ENCODE measurements around the gene KRTAP4-1.
"Not testable (repeated sequence)": the region's sequence is repeated elsewhere in the genome, so short reads cannot be mapped to it uniquely, and the experiment has no call there.

Gene KRTAP4-1

GRCh38 chr17:41171886-41172285 lies 12.8 kb downstream of the KRTAP4-1 start:
- H3K4me3 ChIP-seq (ENCODE audit: extremely low read depth, insufficient read depth, low read length, poor library complexity, severe bottlenecking) = no peak overlapping the region
- no peaks in the 10 kb centered on the region for H3K36me3 ChIP-seq (ENCODE audit: control insufficient read depth, insufficient read depth, low read length)
- no peak overlapping the region for H3K27ac ChIP-seq (ENCODE audit: low read depth, low read length, severe bottlenecking)
- WGBS, 2 experiments (ENCODE audit: insufficient coverage in 2 of 2) = 67 to 89% methylated on average over 1 of the region's 2 CpGs
- H3K4me1 ChIP-seq (ENCODE audit: control insufficient read depth, insufficient read depth, low read length, poor library complexity, severe bottlenecking) = no peaks in the 10 kb centered on the region
- H3K9me3 ChIP-seq (ENCODE audit: control insufficient read depth, low read length) = no peaks in the 10 kb centered on the region

DNA sequence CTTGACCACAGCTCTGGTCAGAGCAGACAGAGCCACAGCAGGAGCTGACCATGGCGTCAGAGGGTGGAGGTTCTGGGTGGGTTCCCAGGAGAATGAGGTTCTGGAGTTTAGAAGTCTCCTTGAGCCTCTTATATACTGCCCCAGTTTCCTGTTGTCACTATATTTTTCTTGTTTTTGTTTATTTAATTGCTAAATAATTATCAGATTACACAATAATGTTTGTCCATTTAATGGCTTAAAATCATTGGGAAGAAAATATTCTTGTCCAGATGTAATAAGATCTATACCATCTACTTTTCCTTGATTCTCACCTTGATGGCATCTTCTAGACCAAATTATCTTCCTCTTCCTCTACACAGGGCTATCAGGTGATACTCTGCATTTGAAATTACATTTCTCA lies 16.6 kb downstream of the KRTAP4-1 start, which contains the start of gene KRTAP4-3:
Gene KRTAP4-3 (minus strand): TSS at position 101 of the 400 bp plus-strand sequence. CDS start 49 bp downstream, at position 52.
- Histone ChIP-seq H3K4me1 (ENCODE audit: control insufficient read depth, insufficient read depth, low read length, poor library complexity, severe bottlenecking) (no peaks in the 10 kb centered on the region), H3K36me3 (ENCODE audit: control insufficient read depth, insufficient read depth, low read length) (no peaks in the 10 kb centered on the region), H3K4me3 (ENCODE audit: extremely low read depth, insufficient read depth, low read length, poor library complexity, severe bottlenecking) (no peak within 1 kb of the TSS), H3K27ac (ENCODE audit: low read depth, low read length, severe bottlenecking) (no peak within 1 kb of the TSS), H3K9me3 (ENCODE audit: control insufficient read depth, low read length) (no peaks in the 10 kb centered on the region)
- 17% methylated on average over 1 of the region's 1 CpG; no CpG with 5 or more reads in 1 of the 2 experiments for WGBS, 2 experiments (ENCODE audit: insufficient coverage in 2 of 2)

DNA sequence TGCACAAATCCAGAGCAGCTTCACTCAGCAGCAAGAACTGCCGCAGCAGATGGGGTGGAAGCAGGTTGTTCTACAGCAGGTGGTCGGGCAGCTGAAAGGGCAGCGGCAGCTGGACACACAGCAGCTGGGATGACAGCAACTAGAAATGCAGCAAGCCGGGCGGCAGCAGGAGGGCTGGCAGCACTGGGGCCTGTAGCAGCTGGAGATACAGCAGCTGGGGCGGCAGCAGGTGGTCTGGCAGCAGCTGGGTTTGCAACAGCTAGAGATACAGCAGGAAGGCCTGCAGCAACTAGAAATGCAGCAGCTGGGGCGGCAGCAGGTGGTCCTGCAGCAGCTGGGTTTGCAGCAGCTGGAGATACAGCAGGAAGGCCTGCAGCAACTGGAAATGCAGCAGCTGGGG lies 17.1 kb downstream of the KRTAP4-1 start:
- WGBS, 2 experiments (ENCODE audit: insufficient coverage in 2 of 2) = 69 to 91% methylated on average over 5 to 7 of the region's 7 CpGs
- H3K4me1 ChIP-seq (ENCODE audit: control insufficient read depth, insufficient read depth, low read length, poor library complexity, severe bottlenecking) = no peaks in the 10 kb centered on the region
- no peak overlapping the region for H3K4me3 ChIP-seq (ENCODE audit: extremely low read depth, insufficient read depth, low read length, poor library complexity, severe bottlenecking)
- H3K27ac ChIP-seq (ENCODE audit: low read depth, low read length, severe bottlenecking) = no peak overlapping the region
- no peaks in the 10 kb centered on the region for H3K9me3 ChIP-seq (ENCODE audit: control insufficient read depth, low read length)
- H3K36me3 ChIP-seq (ENCODE audit: control insufficient read depth, insufficient read depth, low read length) = no peaks in the 10 kb centered on the region

- Histone ChIP-seq H3K4me1 (ENCODE audit: control insufficient read depth, insufficient read depth, low read length, poor library complexity, severe bottlenecking) (no peaks in the 10 kb centered on the region), H3K4me3 (ENCODE audit: extremely low read depth, insufficient read depth, low read length, poor library complexity, severe bottlenecking) (no peak overlapping the region), H3K36me3 (ENCODE audit: control insufficient read depth, insufficient read depth, low read length) (no peaks in the 10 kb centered on the region), H3K27ac (ENCODE audit: low read depth, low read length, severe bottlenecking) (no peak overlapping the region), H3K9me3 (ENCODE audit: control insufficient read depth, low read length) (no peaks in the 10 kb centered on the region)
- WGBS, 2 experiments (ENCODE audit: insufficient coverage in 2 of 2) = 81 to 90% methylated on average over 4 to 5 of the region's 7 CpGs
These were observed 20.9 kb downstream of the KRTAP4-1 start for GRCh38 chr17:41163828-41164227.

DNA sequence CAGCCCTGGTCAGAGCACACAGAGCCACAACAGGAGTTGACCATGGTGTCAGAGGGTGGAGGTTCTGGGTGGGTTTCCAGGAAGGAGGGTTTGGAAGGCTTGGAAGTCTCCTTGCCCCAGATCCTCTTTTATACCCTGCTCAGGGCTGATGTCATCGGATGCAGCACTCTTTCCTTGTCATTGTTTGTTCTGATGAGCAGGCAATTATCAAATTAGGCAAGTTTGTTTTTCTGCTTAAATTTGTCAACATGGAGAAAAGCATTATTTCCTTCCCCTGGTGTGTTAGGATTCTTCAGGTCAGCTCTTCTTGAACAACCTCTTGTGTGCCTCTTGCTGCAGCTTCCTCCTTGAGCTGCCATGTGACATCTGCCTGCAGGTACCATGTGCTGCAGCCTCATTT lies 24.1 kb downstream of the KRTAP4-1 start, which contains the start of gene KRTAP4-4:
Gene KRTAP4-4 (minus strand): TSS at position 101 of the 400 bp plus-strand sequence. CDS start 57 bp downstream, at position 44.
- no peaks in the 10 kb centered on the region for H3K36me3 ChIP-seq (ENCODE audit: control insufficient read depth, insufficient read depth, low read length)
- WGBS, 2 experiments (ENCODE audit: insufficient coverage in 2 of 2) = 100% methylated on average over 1 of the region's 1 CpG; no CpG with 5 or more reads in 1 of the 2 experiments
- H3K4me1 ChIP-seq (ENCODE audit: control insufficient read depth, insufficient read depth, low read length, poor library complexity, severe bottlenecking) = no peaks in the 10 kb centered on the region
- H3K9me3 ChIP-seq (ENCODE audit: control insufficient read depth, low read length) = no peaks in the 10 kb centered on the region
- H3K4me3 ChIP-seq (ENCODE audit: extremely low read depth, insufficient read depth, low read length, poor library complexity, severe bottlenecking) = no peak within 1 kb of the TSS
- no peak within 1 kb of the TSS for H3K27ac ChIP-seq (ENCODE audit: low read depth, low read length, severe bottlenecking)

- H3K9me3 ChIP-seq (ENCODE audit: control insufficient read depth, low read length); H3K36me3 ChIP-seq (ENCODE audit: control insufficient read depth, insufficient read depth, low read length); H3K27ac ChIP-seq (ENCODE audit: low read depth, low read length, severe bottlenecking); H3K4me3 ChIP-seq (ENCODE audit: extremely low read depth, insufficient read depth, low read length, poor library complexity, severe bottlenecking); H3K4me1 ChIP-seq (ENCODE audit: control insufficient read depth, insufficient read depth, low read length, poor library complexity, severe bottlenecking): not testable (repeated sequence)
- 82 to 85% methylated on average over 1 to 2 of the region's 3 CpGs for WGBS, 2 experiments (ENCODE audit: insufficient coverage in 2 of 2)
These were observed 24.5 kb downstream of the KRTAP4-1 start for GRCh38 chr17:41160190-41160589.

DNA sequence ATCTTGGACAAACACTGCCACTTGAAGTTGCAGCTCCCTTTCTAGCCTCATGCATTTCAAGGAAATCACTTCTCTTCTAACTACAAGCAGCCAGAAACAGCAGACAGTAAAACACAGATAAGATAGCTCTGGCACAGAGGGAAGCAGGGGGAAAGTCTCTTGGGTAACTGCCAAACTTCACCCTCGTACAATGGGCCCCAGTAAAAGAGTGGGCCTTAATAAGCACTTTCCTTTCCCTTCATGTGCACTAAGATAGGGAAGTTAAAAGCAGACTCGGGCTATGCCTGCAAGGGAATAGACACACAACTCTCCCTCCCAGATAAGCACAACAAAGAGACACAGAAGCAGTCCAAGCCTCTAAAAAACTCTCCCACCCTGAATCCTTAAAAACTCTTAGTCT lies 30.9 kb downstream of the KRTAP4-1 start:
- H3K4me3 ChIP-seq (ENCODE audit: extremely low read depth, insufficient read depth, low read length, poor library complexity, severe bottlenecking) = no peak overlapping the region
- no peaks in the 10 kb centered on the region for H3K4me1 ChIP-seq (ENCODE audit: control insufficient read depth, insufficient read depth, low read length, poor library complexity, severe bottlenecking)
- 67 to 80% methylated on average over 1 of the region's 2 CpGs for WGBS, 2 experiments (ENCODE audit: insufficient coverage in 2 of 2)
- H3K36me3 ChIP-seq (ENCODE audit: control insufficient read depth, insufficient read depth, low read length) = no peaks in the 10 kb centered on the region
- peak overlapping the region; percentile 43 for H3K27ac ChIP-seq (ENCODE audit: low read depth, low read length, severe bottlenecking)
- no peaks in the 10 kb centered on the region for H3K9me3 ChIP-seq (ENCODE audit: control insufficient read depth, low read length)

GRCh38 chr17:41151525-41151924 lies 33.2 kb downstream of the KRTAP4-1 start:
- H3K36me3 ChIP-seq (ENCODE audit: control insufficient read depth, insufficient read depth, low read length) = no peaks in the 10 kb centered on the region
- no peak overlapping the region for H3K27ac ChIP-seq (ENCODE audit: low read depth, low read length, severe bottlenecking)
- no peaks in the 10 kb centered on the region for H3K4me1 ChIP-seq (ENCODE audit: control insufficient read depth, insufficient read depth, low read length, poor library complexity, severe bottlenecking)
- no peaks in the 10 kb centered on the region for H3K9me3 ChIP-seq (ENCODE audit: control insufficient read depth, low read length)
- no peak overlapping the region for H3K4me3 ChIP-seq (ENCODE audit: extremely low read depth, insufficient read depth, low read length, poor library complexity, severe bottlenecking)
- no CpG with 5 or more reads among the region's 2 CpGs for WGBS, 2 experiments (ENCODE audit: insufficient coverage in 2 of 2)

DNA sequence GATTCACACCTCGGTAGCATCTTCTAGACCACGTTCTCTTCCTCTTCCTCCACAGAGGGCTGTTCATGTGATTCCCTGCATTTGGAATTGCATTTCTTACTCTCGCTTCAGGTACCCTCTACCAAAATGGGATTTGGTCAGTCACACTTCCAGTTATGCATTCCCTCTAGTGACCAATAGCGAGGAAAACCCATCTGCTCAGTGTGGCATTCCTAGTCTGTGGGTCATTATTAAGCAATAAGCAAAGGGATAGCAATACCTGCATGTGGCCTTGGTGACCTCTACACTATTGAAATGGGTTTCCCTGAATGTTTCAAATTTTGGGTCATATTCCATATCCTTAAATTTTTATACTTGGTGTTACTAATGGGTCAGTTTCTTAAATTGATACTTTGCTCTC lies 34.7 kb downstream of the KRTAP4-1 start:
- no peaks in the 10 kb centered on the region for H3K36me3 ChIP-seq (ENCODE audit: control insufficient read depth, insufficient read depth, low read length)
- H3K4me1 ChIP-seq (ENCODE audit: control insufficient read depth, insufficient read depth, low read length, poor library complexity, severe bottlenecking) = no peaks in the 10 kb centered on the region
- H3K27ac ChIP-seq (ENCODE audit: low read depth, low read length, severe bottlenecking) = no peak overlapping the region
- no peak overlapping the region for H3K4me3 ChIP-seq (ENCODE audit: extremely low read depth, insufficient read depth, low read length, poor library complexity, severe bottlenecking)
- WGBS, 2 experiments (ENCODE audit: insufficient coverage in 2 of 2) = 80 to 92% methylated on average over 3 of the region's 4 CpGs
- no peaks in the 10 kb centered on the region for H3K9me3 ChIP-seq (ENCODE audit: control insufficient read depth, low read length)

DNA sequence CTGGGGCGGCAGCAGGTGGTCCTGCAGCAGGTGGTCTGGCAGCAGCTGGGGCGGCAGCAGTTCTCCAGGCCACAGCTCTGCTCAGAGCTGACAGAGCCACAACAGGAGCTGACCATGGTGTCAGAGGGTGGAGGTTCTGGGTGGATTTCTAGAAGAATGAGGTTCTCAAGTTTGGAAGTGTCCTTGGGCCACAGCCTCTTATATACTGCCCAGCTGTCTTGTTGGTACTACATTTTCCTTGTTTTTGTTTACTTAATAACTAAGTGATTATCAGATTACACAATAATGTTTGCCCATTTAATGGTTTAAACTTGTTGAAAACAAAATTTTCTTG lies 35.1 kb downstream of the KRTAP4-1 start, which contains the start of gene KRTAP4-5:
Gene KRTAP4-5 (minus strand): TSS at position 174 of the 334 bp plus-strand sequence. CDS start 58 bp downstream, at position 116.
- no peaks in the 10 kb centered on the region for H3K36me3 ChIP-seq (ENCODE audit: control insufficient read depth, insufficient read depth, low read length)
- no peaks in the 10 kb centered on the region for H3K4me1 ChIP-seq (ENCODE audit: control insufficient read depth, insufficient read depth, low read length, poor library complexity, severe bottlenecking)
- no peaks in the 10 kb centered on the region for H3K9me3 ChIP-seq (ENCODE audit: control insufficient read depth, low read length)
- 60 to 86% methylated on average over 1 to 2 of the region's 2 CpGs for WGBS, 2 experiments (ENCODE audit: insufficient coverage in 2 of 2)
- no peak within 1 kb of the TSS for H3K4me3 ChIP-seq (ENCODE audit: extremely low read depth, insufficient read depth, low read length, poor library complexity, severe bottlenecking)
- H3K27ac ChIP-seq (ENCODE audit: low read depth, low read length, severe bottlenecking) = no peak within 1 kb of the TSS

GRCh38 chr17:41148971-41149651 lies 35.6 kb downstream of the KRTAP4-1 start:
- H3K9me3 ChIP-seq (ENCODE audit: control insufficient read depth, low read length); H3K4me1 ChIP-seq (ENCODE audit: control insufficient read depth, insufficient read depth, low read length, poor library complexity, severe bottlenecking); H3K4me3 ChIP-seq (ENCODE audit: extremely low read depth, insufficient read depth, low read length, poor library complexity, severe bottlenecking); H3K36me3 ChIP-seq (ENCODE audit: control insufficient read depth, insufficient read depth, low read length); H3K27ac ChIP-seq (ENCODE audit: low read depth, low read length, severe bottlenecking): not testable (repeated sequence)
- WGBS, 2 experiments (ENCODE audit: insufficient coverage in 2 of 2) = 72 to 84% methylated on average over 3 to 9 of the region's 10 CpGs
